ENCODE measurements around the gene PRKG1.

PRKG1 gene

GRCh38 chr10:52313256-52313932, 1239.1 kb downstream of the PRKG1 start:
- no peak for DNase-seq (ENCODE audit: low read depth in 1 of 2, low spot score in 1 of 2)
- peak; percentile 48; the same call in 1 of the 2 replicates for TF ChIP-seq SPI1 (IDR thresholded peaks at IDR 0.05; ENCODE audit: borderline replicate concordance, low read depth)
- TF ChIP-seq CTCF (IDR thresholded peaks at IDR 0.05; ENCODE audit: insufficient read depth, low read length), result no peak
- H3K27ac ChIP-seq (replicated peaks), result no peak overlapping the region
- H3K4me3 ChIP-seq (replicated peaks; ENCODE audit: insufficient read depth, low read length), result no peak overlapping the region
- peaks cover 19% of the 10 kb centered on the region for H3K27me3 ChIP-seq (ENCODE audit: insufficient read depth, poor library complexity, severe bottlenecking)

- Histone ChIP-seq H3K27ac (replicated peaks) (no peak within 1 kb of the TSS), H3K27me3 (ENCODE audit: insufficient read depth, poor library complexity, severe bottlenecking) (peaks cover 15% of the 10 kb centered on the region), H3K4me3 (replicated peaks; ENCODE audit: insufficient read depth, low read length) (no peak within 1 kb of the TSS)
- no peak for TF ChIP-seq GABPA (IDR thresholded peaks at IDR 0.05; ENCODE audit: low read depth)
- no peak for TF ChIP-seq REST (IDR thresholded peaks at IDR 0.05; ENCODE audit: insufficient replicate concordance, low read depth)
- TF ChIP-seq POLR2AphosphoS5 (IDR thresholded peaks at IDR 0.05; ENCODE audit: low read depth), result no peak
- no peak for TF ChIP-seq CTCF (IDR thresholded peaks at IDR 0.05; ENCODE audit: insufficient read depth, low read length)
- no peak for TF ChIP-seq SPI1 (IDR thresholded peaks at IDR 0.05; ENCODE audit: borderline replicate concordance, low read depth)
- DNase-seq (ENCODE audit: low read depth in 1 of 2, low spot score in 1 of 2), result no peak
Measured at GRCh38 chr10:52313933-52314821, 1239.9 kb downstream of the PRKG1 start, which contains the start of gene DKK1. Gene DKK1 (plus strand): TSS chr10:52314281. CDS start chr10:52314435, 154 bp downstream.

GRCh38 chr10:52314822-52315552, 1240.7 kb downstream of the PRKG1 start:
- H3K27ac ChIP-seq (replicated peaks), result no peak overlapping the region
- H3K27me3 ChIP-seq (ENCODE audit: insufficient read depth, poor library complexity, severe bottlenecking), result peaks cover 15% of the 10 kb centered on the region
- TF ChIP-seq GABPA (IDR thresholded peaks at IDR 0.05; ENCODE audit: low read depth) (no peak), CTCF (IDR thresholded peaks at IDR 0.05; ENCODE audit: insufficient read depth, low read length) (no peak), SPI1 (IDR thresholded peaks at IDR 0.05; ENCODE audit: borderline replicate concordance, low read depth) (no peak)
- H3K4me3 ChIP-seq (replicated peaks; ENCODE audit: insufficient read depth, low read length), result no peak overlapping the region
- no peak for DNase-seq (ENCODE audit: low read depth in 1 of 2, low spot score in 1 of 2)

GRCh38 chr10:52316001-52316400, 1241.7 kb downstream of the PRKG1 start:
- H3K4me3 ChIP-seq (replicated peaks; ENCODE audit: insufficient read depth, low read length), result no peak overlapping the region

More at GRCh38 chr10:52316001-52316400, 1241.7 kb downstream of the PRKG1 start:
- H3K27ac ChIP-seq (replicated peaks), result no peak overlapping the region
- TF ChIP-seq SPI1 (IDR thresholded peaks at IDR 0.05; ENCODE audit: borderline replicate concordance, low read depth) (no peak), GABPA (IDR thresholded peaks at IDR 0.05; ENCODE audit: low read depth) (no peak), POLR2AphosphoS5 (IDR thresholded peaks at IDR 0.05; ENCODE audit: low read depth) (no peak), CTCF (IDR thresholded peaks at IDR 0.05; ENCODE audit: insufficient read depth, low read length) (no peak), REST (IDR thresholded peaks at IDR 0.05; ENCODE audit: insufficient replicate concordance, low read depth) (no peak)
- peaks cover 15% of the 10 kb centered on the region for H3K27me3 ChIP-seq (ENCODE audit: insufficient read depth, poor library complexity, severe bottlenecking)
- no peak for DNase-seq (ENCODE audit: low read depth in 1 of 2, low spot score in 1 of 2)

Data from HL-60 (cell line).